Progenitor cell of endocrine pancreas (in vitro differentiated cells): ENCODE measurements around the gene UQCRQ. TPM values are rescaled to one million over a fixed set of nuclear protein-coding genes. Genes with fewer than 3 reads are reported as not detected.
"Not testable (repeated sequence)": the region's sequence is repeated elsewhere in the genome, so short reads cannot be mapped to it uniquely, and the experiment has no call there.

Source experiments
- DNase-seq: peaks from one replicate; pipeline ENCODE4 v3.0.0; 2021; ENCODE audit warnings: low spot score; ENCODE audit not compliant: unreplicated experiment
- H3K27ac Mint-ChIP-seq: 2 replicates; pipeline ENCODE4 v1.8.0; 2021; ENCODE audit warnings: mild to moderate bottlenecking, moderate library complexity, mixed read lengths
- H3K27me3 Mint-ChIP-seq: 2 replicates; pipeline ENCODE4 v1.8.0; 2021; ENCODE audit warnings: mixed read lengths
- H3K36me3 Mint-ChIP-seq: 2 replicates; pipeline ENCODE4 v1.8.0; 2022; ENCODE audit warnings: mixed read lengths; ENCODE audit not compliant: insufficient read depth
- H3K4me1 Mint-ChIP-seq: 2 replicates; pipeline ENCODE4 v1.8.0; 2021; ENCODE audit warnings: low read depth, mixed read lengths
- H3K4me3 Mint-ChIP-seq: 2 replicates; pipeline ENCODE4 v1.8.0; 2021; ENCODE audit warnings: low read depth, mild to moderate bottlenecking, moderate library complexity, mixed read lengths
- H3K9me3 Mint-ChIP-seq: 2 replicates; pipeline ENCODE4 v1.8.0; 2021; ENCODE audit warnings: low read depth, mixed read lengths
- CTCF ChIP-seq: fragments of 200-600 bp; sonication (generic); IDR thresholded peaks from one replicate; pipeline ENCODE4 v1.5.0; 2021; ENCODE audit warnings: antibody characterized with exemption, mild to moderate bottlenecking; ENCODE audit not compliant: unreplicated experiment
- total RNA-seq: library from RNA; stranded (reverse); gene quantifications from 2 replicates; pipeline ENCODE4 v1.2.1, GENCODE V29; 2021

The UQCRQ gene
- total RNA-seq, 1 donor from 2014 or later = 230 TPM

GRCh38 chr5:132853790-132854189 lies 12.7 kb upstream of the UQCRQ start:
- TF ChIP-seq CTCF = no peak
- DNase-seq = no peak
- H3K4me1 Mint-ChIP-seq = peaks cover 5% of the 10 kb centered on the region
- H3K27me3 Mint-ChIP-seq = no peaks in the 10 kb centered on the region
- no peaks in the 10 kb centered on the region for H3K9me3 Mint-ChIP-seq
- no peak overlapping the region for H3K4me3 Mint-ChIP-seq
- no peaks in the 10 kb centered on the region for H3K36me3 Mint-ChIP-seq
- H3K27ac Mint-ChIP-seq = no peak overlapping the region

GRCh38 chr5:132854301-132854700 lies 12.1 kb upstream of the UQCRQ start:
- peaks cover 3% of the 10 kb centered on the region for H3K4me1 Mint-ChIP-seq
- no peak for DNase-seq
- no peak for TF ChIP-seq CTCF
- no peaks in the 10 kb centered on the region for H3K27me3 Mint-ChIP-seq
- H3K36me3 Mint-ChIP-seq = no peaks in the 10 kb centered on the region
- no peak overlapping the region for H3K27ac Mint-ChIP-seq
- no peak overlapping the region for H3K4me3 Mint-ChIP-seq
- H3K9me3 Mint-ChIP-seq = no peaks in the 10 kb centered on the region

- H3K36me3 Mint-ChIP-seq, H3K4me1 Mint-ChIP-seq, H3K27me3 Mint-ChIP-seq, H3K27ac Mint-ChIP-seq, DNase-seq, H3K9me3 Mint-ChIP-seq, H3K4me3 Mint-ChIP-seq: not testable (repeated sequence)
Observed at GRCh38 chr5:132854992-132855391, 11.4 kb upstream of the UQCRQ start.

DNA sequence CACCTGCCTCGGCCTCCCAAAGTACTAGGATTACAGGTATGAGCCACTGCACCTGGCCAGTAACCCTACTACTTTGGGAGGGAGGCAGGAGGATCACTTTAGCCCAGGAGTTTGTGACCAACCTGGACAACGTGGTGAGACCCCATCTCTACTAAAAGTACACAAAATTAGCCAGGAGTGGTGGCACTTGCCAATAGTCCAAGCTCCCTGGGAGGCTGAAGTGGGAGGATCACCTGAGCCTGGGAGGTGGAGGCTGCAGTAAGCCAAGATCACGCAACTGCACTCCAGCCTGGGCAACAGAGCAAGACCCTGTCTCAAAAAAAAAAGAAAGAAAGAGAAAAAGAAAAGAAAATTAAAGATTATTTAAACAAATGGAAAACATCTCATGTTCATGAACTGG lies 10.4 kb upstream of the UQCRQ start:
- Mint-ChIP-seq H3K9me3 (no peaks in the 10 kb centered on the region), H3K27me3 (no peaks in the 10 kb centered on the region), H3K4me1 (peaks cover 3% of the 10 kb centered on the region), H3K4me3 (no peak overlapping the region), H3K27ac (no peak overlapping the region), H3K36me3 (no peaks in the 10 kb centered on the region)
- DNase-seq = no peak
- TF ChIP-seq CTCF = no peak

GRCh38 chr5:132859889-132860437 lies 6.5 kb upstream of the UQCRQ start:
- Mint-ChIP-seq H3K4me1 (no peaks in the 10 kb centered on the region), H3K4me3 (no peak overlapping the region), H3K27ac (no peak overlapping the region), H3K27me3 (no peaks in the 10 kb centered on the region), H3K36me3 (no peaks in the 10 kb centered on the region), H3K9me3 (no peaks in the 10 kb centered on the region)
- TF ChIP-seq CTCF = no peak
- no peak for DNase-seq

DNA sequence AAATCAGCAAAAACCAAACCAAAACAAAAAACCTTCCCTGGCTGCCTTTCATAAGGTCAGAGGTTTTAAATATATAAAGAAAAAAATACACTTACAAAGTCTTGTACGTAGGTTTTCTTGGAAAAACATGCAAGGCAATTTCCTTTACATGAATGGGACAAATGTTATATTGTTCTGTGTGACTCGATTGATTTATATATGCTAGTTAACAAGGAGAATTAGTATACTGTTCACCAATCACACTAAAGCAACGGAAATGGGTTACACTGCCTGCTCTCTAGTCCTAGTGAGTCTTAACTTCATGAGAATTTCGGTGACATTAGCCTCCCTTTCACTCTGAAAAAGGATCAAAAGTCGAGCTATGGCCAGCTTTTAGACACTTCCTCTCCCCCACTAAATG lies 5.7 kb upstream of the UQCRQ start:
- no peak for DNase-seq
- no peaks in the 10 kb centered on the region for H3K36me3 Mint-ChIP-seq
- H3K27me3 Mint-ChIP-seq = no peaks in the 10 kb centered on the region
- TF ChIP-seq CTCF = no peak
- no peak overlapping the region for H3K27ac Mint-ChIP-seq
- no peaks in the 10 kb centered on the region for H3K9me3 Mint-ChIP-seq
- H3K4me1 Mint-ChIP-seq = peaks cover 5% of the 10 kb centered on the region
- no peak overlapping the region for H3K4me3 Mint-ChIP-seq
